Activated T-cell treated with anti-CD3 and anti-CD28 coated beads, Interleukin-2, amount 50 U/mL, for 48 hours (primary cell): Measurements from ENCODE around the gene NFE2L3.
"Not testable (repeated sequence)": the region's sequence is repeated elsewhere in the genome, so short reads cannot be mapped to it uniquely, and the experiment has no call there.

Experiments used
- DNase-seq, 2 experiments: peaks; one replicate each; pipeline ENCODE4 v3.0.0-alpha.2; 2020

The NFE2L3 gene

DNA sequence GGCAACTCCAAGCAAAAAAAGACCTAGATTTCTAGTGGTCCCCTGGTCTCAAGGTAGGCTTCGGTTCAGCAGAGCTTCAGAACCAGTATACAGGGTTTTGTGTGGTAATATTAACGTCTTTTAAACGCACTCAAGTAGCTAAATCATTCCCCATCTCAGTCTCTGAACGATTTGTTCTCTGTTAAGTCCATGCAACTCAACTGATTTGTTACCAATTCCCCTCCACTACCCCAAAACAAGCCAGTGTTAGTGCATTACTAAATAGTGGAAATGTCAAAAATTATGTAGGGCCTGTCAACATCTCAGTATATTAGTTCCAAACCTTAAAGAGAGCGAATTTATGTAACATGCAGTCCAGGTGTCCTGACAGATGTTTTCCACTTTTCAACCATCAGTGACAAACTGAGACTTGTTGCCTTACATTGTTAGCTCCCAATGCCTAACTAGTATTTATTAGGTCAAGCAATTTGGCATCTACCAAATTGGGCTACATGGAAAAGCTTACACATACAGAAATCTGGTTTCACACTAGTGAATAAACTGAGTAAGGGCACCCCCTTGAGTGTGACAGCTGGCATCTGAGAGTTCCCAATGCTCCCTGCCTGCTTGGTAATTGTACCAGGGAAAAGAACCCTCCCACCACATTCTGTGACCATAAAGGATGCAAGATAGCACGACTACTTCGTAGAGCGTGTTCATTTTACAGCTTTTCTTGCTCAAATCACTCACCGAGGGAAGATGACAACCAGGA lies 36.4 kb downstream of the NFE2L3 start:
- peak in 1 of 2 experiments; percentile 48 for DNase-seq

DNA sequence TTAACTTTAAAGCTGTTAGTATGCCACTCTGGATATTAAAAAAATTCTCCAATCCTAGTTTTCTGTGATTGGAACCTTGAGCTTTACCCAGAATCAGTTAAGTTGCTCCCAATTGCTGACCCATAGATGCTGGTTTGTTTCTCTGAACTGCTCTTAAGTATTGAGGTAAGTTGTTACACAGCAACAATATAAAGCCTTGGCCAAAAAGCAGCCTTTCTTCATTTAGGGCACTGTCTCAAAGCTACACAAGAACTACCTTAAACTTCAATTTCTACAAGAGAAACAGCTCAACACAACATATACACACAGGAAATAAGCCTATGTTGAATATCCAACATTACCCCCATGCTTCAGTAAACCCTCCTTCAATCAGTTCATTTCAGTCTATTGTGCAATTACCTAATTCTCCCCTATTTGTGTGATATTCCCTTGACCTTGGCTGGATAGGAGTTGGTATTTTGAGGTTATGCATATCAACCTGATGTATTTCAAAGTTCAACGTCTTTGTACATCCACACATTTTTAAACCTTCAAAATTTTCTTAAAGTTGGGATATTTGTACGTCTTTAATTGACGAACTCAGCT lies 37.1 kb downstream of the NFE2L3 start:
- DNase-seq, result no peak

DNA sequence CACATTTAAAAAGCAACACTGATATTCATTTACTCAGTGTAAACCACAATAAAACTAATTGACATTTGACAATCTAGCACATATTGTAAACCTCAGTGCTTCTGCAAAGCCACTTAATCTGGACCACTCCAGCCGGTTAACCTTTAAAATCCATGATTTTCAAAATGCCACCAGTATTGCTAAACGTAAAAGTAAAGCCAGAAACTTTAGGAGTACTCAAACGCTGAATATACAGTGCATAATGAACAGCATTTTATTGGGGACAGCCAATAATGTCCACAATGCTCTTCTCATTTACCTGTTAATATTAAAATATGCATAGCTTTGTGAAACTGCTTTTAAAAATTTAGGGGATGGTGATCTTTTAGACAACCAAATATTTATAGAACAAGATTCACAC lies 37.7 kb downstream of the NFE2L3 start:
- DNase-seq, result no peak

DNA sequence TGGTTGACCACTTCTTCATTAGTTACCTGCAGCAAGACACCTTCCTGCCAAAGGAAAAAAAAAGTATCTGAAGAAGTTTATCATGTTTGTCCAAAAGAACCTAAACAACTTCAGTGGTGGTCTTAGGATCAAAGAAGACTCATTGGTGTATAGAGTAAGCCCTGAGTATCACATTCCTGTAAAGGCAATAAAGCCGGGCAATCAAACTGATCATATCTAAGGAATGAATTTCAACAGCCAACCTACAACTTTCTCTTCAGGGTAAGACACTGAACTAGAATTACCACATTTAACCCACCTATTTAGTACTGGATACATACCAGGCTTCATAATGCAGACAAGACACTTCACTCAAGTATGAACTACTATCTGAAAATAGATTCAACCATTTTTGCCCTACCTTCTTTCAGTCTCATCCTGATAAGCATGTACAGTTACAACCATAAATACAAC lies 38.4 kb downstream of the NFE2L3 start:
- no peak for DNase-seq

DNA sequence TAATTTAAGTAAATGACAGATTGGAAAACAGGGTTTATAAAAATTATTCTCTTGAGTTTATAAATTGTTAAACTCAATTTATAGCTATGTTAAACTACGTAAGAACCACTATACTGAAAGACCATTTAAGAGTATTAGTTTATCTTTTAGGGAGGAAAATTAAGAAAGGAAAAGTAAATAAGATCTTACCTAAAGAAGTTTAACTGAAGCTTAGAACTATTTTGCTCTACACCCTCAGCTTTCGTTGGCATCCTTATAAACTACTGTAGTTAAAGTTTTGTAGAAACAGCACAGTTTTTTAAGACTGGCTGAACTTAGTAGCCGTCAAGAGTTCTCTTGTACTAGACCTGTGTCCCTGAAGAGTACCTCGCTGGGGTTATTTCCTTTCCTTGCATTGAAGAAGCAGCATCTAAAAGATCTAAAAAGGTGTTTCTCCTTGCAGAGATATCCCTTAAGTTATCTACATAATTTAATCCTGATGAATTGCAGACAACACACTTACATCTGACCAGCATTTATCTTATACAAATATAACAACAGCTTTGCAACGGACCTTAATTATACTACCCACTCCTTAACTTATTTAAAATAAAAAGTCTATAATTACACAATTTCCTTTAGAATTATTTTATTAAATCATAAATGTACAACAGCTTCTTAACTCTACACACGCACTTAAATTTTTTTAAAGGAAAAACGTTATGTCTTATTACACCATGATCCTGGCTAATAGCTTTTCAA lies 39.4 kb downstream of the NFE2L3 start:
- no peak for DNase-seq

DNA sequence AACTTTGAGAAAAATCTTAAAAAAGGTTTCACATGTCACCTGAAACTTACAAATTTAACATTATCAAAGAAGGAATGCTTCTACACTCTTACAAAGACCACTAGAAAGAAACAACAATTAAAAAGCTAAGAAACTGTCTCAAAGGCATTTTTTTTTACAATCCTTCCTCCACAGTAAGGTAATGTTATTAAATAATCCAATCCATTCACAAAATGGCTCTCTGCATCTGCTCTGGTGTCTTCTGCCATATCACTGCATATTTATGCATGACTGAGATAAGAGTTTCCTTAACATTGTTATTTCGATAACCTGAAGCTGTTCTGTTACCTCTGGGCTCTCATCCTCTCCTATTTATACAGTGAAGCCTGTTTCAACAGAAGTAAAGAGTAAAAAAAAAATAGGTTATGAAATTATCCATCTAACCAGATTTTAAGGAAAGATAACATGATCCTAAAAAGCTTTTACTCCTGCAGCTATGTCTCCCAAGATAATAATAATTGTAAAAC lies 40.0 kb downstream of the NFE2L3 start:
- no peak for DNase-seq

DNA sequence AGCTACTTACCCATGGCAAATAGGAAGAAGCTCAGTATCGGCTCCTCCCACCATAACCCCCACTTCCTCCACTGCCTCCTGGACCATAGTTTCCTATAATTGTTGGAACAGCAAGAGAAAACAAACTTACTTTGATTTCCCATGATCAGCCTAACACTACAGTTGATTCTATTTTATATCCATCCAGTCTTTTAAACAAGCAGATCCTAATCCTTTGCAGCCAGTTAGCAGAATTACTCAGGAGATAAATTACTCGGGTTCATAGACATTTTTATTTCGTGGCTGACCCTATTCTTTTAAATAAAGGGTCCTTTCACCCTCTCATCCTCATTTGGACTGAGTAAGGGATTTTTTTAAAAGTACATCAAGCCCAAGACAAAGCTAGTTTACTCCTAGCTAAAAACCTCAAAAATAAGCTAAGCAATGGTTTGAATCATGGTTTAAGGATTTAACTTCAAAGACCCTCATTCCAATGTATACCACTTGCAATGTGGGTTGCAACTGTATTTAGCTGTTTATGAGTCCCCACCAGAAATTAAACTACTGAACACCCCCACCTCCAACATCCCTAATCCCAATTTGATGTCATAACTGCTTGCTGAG lies 40.6 kb downstream of the NFE2L3 start:
- no peak for DNase-seq

DNA sequence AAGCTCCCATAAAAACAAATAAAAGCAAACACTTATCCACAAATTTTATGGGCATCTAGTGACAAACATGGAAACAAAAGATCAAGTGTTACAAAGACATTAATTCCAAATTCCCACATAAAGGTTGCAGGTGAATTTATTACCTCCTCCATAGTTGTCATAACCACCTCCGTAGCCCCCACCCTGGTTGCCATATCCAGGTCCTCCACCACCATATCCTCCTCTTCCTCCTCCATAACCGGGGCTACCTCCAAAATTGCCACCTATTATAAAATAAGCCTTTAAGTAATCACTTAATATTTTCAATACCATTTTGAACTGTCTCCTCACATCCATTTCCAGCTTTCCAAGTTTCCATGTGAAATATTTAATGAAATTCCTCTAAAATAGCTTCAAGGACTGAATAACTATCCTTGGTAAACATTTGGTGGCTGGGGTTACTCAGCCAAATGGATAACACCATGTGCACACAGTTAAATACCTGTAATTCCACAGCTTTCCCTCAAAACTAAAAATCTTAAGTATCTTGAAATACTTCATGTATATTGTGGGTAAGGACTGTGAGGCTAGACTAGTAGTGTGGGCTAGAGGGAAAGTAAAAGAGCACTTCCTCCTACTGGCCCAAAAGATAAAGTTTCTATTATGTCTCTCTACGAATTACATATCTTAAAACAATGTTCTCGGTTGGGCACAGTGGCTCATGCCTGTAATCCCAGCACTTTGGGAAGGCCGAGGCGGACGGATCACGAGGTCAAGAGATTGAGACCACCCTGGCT lies 41.6 kb downstream of the NFE2L3 start:
- no peak for DNase-seq

DNA sequence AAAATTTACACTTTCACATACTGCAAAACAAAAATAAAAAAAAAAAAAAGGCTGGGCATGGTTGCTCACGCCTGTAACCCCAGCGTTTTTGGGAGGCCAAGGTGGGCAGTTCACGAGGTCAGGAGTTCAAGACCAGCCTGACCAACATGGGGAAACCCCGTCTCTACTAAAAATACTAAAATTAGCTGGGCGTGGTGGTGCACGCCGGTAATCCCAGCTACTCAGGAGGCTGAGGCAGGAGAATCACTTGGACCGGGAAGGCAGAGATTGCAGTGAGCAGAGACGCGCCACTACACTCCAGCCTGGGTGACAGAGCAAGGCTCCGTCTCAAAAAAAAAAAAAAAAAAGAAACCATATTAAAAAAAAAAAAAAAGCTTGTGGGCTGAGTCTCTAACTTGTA lies 42.8 kb downstream of the NFE2L3 start:
- DNase-seq, result not testable (repeated sequence)

DNA sequence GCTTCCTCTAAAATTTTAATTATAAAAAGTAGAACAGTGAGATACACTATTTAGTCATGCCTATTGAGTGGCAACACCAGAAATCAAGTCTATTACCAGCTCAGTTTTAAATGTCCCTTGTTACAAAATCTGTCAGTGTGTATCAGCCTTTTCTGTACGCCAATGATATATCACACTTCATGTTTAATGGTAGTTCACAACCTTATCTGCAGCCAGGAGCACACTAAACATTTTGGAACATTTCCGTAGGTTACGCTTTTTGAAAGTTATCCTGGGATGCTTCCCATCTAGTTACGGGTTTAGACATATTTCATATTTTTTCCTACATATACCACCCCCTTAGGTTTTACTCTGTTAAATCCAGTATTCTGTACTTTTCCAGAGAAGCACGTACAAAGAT lies 43.2 kb downstream of the NFE2L3 start:
- DNase-seq, result no peak

DNA sequence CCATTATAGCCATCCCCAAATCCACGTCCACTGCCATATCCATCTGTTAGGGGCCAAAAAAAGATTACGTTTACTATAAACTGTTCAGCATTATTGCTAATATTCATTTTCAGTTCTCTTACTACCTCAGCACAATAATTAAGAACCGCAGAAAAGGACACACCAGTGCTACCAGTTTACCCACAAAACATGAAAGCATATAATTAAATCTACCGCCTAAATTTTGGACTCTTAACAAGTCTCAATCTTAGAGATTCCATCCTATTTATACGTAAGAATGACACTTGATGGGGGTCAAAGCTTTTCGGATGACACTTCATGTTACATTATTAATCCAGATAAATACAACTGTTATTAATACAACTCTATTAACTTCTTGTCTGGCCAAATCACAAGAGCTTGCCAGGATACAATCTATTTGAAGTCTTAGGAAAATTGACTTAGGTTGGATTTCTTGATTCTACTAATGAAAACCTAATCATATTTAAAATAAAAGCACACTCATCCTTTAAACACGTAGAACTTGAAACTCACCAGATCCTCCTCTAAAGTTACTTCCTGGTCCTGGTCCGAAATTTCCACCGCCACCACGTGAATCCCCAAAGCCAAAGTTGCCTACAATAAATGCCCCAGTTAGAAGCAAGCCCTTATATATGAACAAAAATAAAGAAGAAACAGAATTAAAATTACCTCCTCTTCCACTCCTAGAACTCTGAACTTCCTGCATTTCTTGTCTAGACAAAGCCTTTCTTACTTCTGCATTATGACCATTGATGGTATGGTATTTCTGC lies 44.1 kb downstream of the NFE2L3 start:
- DNase-seq, result no peak

DNA sequence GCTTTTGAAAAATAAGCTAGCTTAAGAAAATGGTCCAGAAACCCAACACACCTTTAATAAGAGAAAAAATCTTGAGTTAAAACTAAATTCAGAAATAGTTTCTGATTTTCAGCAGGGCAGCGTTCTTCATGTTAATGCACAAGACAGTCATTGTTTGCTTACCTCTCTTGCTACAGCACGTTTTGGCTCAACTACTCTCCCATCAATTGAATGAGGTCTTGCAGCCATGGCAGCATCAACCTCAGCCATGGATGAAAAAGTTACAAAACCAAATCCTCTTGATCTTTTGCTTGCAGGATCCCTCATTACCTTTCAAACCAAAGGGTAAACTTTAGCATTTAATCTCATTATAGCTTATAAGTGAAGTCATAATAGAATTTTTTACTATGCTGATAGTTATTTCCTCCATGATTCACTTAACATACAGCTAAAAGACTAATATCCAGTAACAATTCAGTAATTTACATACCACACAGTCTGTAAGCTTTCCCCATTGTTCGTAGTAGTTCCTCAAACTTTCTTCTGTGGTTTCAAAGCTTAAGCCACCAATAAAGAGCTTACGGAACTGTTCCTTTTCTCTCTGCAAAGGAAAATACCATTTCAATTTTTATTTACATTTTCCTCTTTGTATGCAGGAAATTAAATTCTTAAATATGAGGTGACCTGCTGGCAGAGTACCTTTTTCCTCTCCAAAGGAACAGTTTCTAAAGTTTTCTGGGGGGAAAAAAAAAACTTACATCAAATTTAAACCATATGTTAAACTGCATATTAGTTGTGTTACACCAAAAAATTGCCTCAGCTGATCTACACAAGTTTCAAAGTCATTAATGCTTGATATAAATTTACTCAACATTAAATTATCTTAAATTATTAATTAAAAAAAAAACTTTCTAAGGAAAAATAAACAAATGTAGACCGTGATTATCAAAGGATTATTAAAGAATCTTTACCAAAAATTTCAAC lies 45.4 kb downstream of the NFE2L3 start:
- no peak for DNase-seq

DNA sequence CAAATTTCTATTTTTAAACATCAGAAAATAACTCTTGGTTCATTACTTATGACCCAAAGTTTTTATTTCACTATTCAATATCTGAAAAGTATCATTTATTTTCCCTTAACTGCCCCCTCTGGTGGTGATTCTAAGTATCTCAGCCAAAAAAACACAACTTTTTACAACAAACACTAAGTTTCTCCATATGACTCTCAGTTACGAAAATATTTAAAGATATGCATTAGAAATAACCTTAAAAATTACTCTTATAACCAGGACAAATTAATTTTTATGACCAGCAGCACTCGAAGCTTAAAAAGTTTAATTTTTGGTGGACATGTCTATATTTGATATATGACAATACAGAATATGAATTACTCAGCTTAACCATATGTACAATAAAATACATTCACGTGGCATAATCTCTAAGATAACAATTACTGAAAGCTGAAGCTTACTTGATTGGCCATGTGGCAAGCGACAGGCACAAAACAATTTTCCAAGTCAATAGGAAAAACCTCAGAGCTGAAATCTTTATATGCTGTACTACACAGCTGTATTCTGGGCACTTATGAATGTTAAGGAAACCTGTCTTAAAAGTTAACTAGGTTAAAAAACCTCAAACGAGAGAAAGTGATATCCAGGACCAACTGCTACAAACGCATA lies 46.3 kb downstream of the NFE2L3 start:
- no peak for DNase-seq

DNA sequence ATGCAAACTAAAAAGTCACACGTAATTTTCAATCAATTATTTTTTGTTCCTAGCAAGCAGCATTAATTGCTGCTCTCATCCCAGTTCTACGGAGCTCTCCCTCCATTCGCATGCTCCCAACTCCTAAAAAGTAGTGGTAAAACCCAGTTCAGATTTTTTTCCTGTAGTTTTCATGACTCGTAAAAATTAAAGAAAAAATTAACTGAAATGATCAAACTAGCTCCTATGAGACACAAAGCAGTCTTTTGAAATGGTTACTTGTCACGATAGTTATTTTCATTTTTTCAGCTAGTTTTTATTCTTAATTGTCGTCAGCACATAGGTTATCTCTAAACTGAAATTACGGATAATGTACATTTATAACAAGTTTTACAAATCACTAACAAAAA lies 46.8 kb downstream of the NFE2L3 start:
- no peak for DNase-seq

DNA sequence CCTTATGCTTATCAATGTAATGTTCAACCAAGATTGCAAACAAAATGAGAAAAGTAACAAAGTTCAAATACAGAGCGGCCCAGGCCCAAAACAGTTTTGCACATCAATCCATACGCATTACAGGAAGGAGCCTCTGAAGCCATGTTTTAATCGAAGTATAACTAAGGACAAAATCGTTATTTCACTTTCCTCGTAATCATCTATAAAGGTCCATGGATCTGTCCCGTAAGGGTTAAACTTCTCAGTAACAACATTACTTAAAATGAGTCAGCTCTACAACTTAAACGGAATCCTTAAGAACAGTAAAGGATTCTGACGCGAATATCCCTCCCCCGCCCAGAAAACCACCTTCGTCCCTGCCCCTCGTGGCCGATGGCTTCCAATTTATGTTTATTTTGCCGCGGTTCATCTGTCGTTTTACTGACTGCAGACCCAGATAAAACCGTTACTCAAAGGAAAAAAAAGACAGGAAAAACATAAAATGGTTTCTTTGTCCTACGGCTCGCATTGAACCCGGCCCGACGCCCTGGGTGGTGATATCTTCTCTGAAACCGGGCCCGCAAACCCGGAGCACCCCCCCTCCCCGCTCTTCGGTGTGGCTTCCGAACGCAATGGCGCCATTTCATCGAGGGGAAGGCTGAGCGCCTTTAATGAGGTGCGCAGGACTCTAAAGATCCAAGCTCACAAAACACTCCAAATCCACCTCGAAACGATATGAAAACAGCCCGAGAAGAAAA lies 47.5 kb downstream of the NFE2L3 start:
- peak; percentile 66 to 70 for DNase-seq

DNA sequence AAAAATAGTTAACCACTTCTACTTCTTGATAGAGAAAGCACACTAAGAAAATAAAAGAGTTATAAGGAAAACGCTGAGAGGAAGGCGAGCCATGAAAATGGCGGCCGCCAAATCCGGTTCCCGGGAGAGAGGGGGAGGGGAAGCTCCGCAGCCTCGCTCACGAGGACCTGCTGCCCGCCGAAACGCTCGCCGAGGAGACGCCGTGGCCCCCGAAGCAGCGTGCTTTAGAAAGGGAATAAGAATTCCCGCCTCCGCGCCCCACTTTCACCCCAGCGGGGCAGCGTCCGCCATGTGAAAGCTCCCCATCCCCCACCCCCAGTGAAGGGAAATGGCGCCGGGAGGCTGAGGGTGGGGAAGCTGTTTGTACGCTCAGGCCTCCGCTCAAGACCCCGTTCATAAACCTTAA lies 48.0 kb downstream of the NFE2L3 start:
- peak; percentile 85 to 87 for DNase-seq

DNA sequence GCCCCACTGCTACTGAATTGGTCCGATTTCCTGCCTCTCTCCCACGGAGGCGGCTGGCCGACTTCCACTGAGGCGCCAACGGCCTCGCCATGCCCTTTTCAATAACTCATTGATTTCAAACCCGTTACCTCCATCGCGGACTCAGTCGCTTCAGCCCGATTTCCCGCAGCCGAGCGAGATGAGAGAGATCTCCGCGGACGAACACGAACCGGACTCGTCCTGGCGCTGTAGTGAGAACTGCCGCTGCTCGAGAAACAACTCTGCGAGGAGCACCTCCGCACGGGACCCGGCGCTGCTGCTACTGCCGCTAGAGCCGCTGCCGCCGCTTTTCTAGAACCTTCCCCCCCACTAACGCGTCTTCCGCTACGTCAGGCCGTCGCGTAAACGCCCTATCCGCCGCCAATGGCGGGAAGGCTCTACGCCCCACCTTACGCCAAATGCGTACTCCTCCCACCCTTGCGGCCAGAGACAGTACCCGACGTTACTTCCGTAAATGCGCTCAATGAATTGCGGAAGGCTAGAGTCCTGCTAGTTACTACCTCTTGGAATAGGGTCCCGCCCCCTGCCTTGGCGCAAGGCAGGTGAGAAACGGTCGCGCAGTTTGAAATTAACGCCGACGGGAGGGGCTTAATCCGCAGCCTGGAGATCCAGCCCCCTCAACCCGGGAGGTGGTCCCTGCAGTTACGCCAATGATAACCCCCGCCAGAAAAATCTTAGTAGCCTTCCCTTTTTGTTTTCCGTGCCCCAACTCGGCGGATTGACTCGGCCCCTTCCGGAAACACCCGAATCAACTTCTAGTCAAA lies 48.6 kb downstream of the NFE2L3 start, which contains the start of gene HNRNPA2B1:
Gene HNRNPA2B1, minus strand, starts transcription at position 303 of the 803 bp plus-strand sequence. Its CDS starts 169 bp downstream, at position 134.
- DNase-seq, result peak; percentile 99 to 100
